ENCODE measurements around the gene UHMK1.
A peak's percentile ranks its signal among the peaks of the same experiment; 100 is the strongest.
"Not testable (repeated sequence)": the region's sequence is repeated elsewhere in the genome, so short reads cannot be mapped to it uniquely, and the experiment has no call there.

Gene UHMK1, protein sequence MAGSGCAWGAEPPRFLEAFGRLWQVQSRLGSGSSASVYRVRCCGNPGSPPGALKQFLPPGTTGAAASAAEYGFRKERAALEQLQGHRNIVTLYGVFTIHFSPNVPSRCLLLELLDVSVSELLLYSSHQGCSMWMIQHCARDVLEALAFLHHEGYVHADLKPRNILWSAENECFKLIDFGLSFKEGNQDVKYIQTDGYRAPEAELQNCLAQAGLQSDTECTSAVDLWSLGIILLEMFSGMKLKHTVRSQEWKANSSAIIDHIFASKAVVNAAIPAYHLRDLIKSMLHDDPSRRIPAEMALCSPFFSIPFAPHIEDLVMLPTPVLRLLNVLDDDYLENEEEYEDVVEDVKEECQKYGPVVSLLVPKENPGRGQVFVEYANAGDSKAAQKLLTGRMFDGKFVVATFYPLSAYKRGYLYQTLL

DNA sequence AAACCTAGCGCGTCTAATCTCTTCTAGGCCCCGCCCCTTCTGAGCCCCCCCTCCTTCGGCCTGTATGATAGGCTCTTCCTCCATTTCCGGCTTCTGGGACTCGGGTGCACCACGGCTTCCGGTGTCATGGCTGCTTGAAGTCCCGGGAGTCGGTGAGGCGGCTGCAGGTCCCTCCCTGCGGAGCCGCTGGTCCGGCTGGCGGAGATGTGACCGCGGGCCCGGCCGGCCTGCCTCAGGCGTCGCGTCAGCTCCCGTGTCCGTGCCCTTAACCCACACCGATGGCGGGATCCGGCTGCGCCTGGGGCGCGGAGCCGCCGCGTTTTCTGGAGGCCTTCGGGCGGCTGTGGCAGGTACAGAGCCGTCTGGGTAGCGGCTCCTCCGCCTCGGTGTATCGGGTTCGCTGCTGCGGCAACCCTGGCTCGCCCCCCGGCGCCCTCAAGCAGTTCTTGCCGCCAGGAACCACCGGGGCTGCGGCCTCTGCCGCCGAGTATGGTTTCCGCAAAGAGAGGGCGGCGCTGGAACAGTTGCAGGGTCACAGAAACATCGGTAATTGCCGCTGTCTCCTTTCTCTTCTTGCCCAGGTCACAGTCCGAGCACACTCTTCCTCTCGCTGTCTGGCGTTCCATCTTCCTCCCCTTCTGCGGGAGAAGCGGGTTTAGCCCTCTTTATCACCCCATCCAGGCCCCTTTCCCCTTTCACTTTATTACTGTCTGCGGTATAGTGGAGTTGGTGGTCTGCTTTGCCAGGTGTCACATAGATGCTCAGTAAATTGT, at the start of gene UHMK1:
Gene UHMK1 (plus strand): TSS at position 96 of the 773 bp plus-strand sequence. CDS start 183 bp downstream, at position 279.
- peak; percentile 85 for DNase-seq (ENCODE audit: low read depth)

GRCh38 chr1:162454361-162454760, 43.3 kb upstream of the UHMK1 start:
- not testable (repeated sequence) for DNase-seq (ENCODE audit: low read depth)

- no peak for DNase-seq (ENCODE audit: low read depth)
Observed at GRCh38 chr1:162456323-162456722, 41.3 kb upstream of the UHMK1 start.

DNA sequence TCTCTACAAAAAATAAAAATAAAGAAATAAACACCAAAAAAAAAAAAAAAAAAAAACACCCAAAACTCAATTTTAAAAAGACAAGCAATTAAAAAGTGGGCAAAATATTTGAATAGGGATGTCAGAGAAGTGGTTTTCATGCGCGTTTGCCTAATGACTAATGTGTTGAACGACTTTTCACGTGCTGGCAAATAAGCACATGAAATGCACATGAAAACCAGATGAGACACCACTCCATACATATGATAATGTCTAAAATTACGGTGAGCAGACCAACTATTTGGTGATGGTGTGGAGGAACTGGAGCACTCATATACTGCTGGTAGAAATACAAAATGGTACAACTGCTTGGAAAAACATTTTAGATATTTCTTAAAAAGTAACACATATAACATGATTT, 39.4 kb upstream of the UHMK1 start:
- no peak for DNase-seq (ENCODE audit: low read depth)

DNA sequence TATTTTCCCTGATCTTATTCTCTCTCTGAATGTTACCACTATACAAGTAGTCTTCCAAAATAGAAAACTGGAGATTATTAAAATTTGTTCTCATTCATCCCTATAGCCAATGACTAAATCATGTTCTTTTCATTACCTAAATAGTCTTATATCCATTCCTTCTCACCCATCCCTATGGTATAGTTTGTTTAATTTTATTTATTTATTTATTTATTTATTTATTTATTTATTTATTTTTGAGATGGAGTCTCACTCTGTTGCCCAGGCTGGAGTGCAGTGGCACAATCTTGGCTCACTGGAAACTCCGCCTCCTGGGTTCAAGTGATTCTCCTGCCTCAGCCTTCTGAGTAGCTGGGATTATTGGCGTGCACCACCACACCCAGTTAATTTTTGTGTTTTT, 35.2 kb upstream of the UHMK1 start:
- DNase-seq (ENCODE audit: low read depth), result not testable (repeated sequence)

DNA sequence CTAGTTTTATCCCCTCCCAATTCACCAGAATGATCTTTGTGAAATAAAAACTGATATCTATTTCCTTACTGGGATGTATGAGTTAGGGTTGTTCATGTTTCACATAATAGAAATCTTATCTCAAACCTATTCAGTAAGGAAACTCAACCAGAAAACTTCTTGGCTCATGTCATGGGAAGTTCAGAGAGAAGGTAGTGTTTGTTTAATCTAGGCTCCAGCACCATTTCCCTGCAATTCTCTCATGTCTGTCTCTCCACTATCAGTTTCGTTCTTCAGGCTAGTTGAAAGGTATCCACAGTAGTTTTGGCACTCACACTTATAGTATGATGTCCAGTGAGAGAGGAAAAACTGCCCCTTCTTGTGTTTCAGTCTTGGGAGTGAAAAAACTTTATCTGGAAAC, 34.6 kb upstream of the UHMK1 start:
- no peak for DNase-seq (ENCODE audit: low read depth)

- no peak for DNase-seq (ENCODE audit: low read depth)
Observed at GRCh38 chr1:162466797-162467196, 30.8 kb upstream of the UHMK1 start.

DNA sequence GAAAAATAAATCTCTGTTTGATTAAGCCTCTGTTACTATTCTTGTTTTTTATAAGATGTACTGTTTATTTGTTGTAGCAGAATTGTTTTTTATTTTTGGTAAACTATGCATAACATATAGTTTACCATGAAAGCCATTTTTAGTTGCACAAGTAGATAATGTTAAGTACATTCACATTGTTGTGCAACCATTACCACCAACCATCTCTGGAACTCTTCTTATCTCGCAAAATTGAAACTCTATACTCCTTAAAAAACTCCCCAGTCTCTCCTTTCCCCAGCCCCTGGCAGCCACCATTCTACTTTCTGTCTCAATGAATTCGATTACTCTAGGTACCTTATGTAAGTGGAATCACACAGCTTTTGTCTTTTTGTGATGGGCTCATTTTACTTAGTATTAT, 27.4 kb upstream of the UHMK1 start:
- DNase-seq (ENCODE audit: low read depth), result no peak

DNA sequence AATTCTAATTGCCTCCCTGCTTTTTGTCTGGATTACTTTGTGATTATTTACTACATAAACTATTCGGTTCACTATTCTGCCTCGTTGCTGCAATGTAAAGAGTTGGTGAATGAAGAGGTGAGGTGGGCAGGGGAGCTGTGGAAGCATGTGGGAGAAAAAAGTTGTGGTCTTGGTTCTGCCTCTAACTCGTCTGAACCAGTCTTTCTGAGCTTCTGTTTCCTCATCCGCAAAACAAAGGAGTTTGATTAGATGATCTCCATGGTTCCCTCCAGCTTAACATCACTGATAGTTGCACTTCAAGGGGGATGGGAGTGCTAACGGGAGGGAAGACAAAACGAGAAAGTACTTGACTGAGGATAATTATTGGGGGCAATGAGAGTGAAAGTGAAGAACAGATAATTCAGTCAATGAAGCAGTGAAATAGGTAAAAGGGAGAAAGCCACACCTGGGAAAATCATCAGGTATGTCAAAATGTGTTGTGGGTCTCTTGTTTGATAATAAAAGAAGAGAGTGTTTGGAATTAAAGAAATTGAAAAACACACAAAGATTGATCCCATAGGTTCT, 26.2 kb upstream of the UHMK1 start:
- DNase-seq (ENCODE audit: low read depth), result no peak

DNA sequence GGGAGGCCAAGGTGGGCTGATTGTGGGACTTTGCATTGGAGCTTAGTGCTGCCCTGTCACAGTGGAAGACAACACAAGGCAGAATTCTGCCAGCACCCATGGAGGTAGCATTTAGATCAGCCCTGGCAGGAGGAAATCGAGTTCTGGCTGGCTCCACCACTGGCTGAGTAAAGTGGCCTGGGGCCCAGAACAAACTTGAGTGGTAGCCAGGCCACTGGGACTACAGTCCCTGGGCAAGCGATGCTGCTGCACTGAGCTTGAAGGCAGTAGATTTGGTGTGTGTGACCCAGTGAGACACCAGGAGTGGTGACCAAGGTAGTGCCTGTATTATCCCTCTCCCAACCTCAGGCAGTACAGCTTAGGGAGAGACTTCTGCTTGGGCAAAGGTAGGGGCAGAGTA, 22.5 kb upstream of the UHMK1 start:
- no peak for DNase-seq (ENCODE audit: low read depth)

- DNase-seq (ENCODE audit: low read depth), result no peak
Observed at GRCh38 chr1:162475539-162476185, 22.0 kb upstream of the UHMK1 start.

DNA sequence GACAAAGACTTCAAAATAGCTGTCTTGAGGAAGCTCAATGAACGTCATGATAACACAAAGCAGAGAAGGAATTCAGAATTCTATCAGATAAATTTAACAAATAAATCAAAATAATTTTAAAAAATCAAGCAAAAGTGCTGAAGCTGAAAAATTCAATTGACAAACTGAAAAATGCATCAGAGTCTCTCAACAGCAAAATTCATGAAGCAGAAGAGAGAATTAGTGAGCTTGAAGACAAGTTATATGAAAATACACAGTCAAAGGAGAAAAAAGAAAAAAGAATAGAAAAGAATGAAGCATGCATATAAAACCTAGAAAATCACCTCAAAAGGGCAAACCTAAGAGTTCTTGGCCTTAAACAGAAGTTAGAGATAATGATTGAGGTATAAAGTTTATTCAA, 21.0 kb upstream of the UHMK1 start:
- DNase-seq (ENCODE audit: low read depth), result no peak

- DNase-seq (ENCODE audit: low read depth), result no peak
Observed at GRCh38 chr1:162485236-162485635, 12.4 kb upstream of the UHMK1 start.

DNA sequence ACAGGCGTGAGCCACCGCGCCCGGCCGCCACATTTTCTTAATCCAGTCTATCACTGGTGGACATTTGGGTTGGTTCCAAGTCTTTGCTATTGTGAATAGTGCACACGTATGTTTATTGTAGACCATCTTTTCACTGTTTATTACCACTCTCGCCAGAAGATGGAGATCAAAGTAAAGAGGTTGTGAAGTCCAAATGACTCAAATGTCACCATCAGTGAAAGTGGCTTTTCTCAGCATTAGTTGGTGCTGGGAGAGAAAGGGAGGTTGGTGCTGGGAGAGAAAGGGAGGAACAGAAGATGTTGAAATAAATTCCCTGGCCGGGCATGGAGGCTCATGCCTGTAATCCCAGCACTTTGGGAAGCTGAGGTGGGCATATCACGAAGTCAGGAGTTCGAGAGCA, 10.4 kb upstream of the UHMK1 start:
- DNase-seq (ENCODE audit: low read depth), result no peak

- no peak for DNase-seq (ENCODE audit: low read depth)
Observed at GRCh38 chr1:162488219-162488618, 9.4 kb upstream of the UHMK1 start.

DNA sequence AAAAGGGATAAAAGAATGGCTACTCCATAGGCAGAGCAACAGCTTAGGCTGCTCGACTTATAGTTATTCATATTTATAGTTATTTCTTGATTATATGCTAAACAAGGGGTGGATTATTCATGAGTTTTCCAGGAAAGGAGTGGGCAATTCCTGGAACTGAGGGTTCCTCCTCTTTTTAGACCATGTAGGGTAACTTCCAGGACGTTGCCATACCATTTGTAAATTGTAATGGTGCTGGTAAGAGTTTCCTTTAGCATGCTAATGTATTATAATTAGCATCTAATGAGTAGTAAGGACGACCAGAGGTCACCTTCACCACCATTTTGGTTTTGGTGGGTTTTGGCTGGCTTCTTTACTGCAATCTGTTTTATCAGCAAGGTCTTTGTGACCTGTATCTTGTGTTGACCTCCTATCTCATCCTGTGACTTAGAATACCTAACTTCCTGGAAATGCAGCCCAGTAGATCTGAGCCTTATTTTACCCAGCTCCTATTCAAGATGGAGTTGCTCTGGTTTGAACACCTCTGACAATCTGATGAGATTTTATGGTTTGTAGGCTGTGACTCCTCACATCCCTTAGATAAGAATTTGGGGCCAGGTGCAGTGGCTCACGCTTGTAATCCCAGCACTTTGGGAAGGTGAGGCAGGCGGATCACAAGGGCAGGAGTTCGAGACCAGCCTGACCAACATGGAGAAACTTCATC, 1.9 kb upstream of the UHMK1 start:
- not testable (repeated sequence) for DNase-seq (ENCODE audit: low read depth)

GRCh38 chr1:162497104-162497722, 405 bp upstream of the UHMK1 start:
- no peak for DNase-seq (ENCODE audit: low read depth)

DNA sequence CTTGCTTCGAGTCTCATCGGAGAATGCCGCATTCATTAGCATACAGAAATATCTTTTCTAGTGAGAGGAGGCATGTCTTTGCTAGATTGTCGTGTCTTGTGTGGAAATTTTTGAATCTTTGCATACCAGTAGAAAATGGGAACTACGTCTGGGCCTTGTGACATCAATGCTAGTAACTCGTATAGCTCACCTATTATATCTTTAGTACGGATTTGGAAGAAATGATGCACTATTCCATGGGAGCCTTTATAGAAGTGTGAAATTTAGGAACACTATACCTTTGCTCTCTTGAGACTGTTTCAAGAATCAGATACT, 835 bp downstream of the UHMK1 start:
- DNase-seq (ENCODE audit: low read depth), result no peak

- no peak for DNase-seq (ENCODE audit: low read depth)
Observed at GRCh38 chr1:162500805-162501204, 3.2 kb downstream of the UHMK1 start.

DNA sequence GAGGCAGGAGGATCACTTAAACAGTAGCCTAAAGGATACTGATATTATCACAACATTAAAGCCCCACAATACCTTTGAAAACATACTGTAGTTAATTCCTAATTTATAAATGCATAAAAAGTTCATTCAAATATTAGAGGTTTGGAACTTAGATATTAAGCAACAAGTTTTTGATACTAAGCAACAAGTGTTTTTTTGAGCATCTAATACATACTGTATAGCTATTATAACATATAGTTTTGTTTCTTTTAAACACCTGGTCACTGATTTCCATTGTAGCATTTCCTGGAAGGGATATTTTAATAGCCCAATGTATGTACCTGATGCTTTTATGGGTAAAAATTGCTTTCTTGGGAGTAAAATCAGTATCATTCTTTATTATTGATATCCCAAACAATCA, 4.5 kb downstream of the UHMK1 start:
- DNase-seq (ENCODE audit: low read depth), result no peak

DNA sequence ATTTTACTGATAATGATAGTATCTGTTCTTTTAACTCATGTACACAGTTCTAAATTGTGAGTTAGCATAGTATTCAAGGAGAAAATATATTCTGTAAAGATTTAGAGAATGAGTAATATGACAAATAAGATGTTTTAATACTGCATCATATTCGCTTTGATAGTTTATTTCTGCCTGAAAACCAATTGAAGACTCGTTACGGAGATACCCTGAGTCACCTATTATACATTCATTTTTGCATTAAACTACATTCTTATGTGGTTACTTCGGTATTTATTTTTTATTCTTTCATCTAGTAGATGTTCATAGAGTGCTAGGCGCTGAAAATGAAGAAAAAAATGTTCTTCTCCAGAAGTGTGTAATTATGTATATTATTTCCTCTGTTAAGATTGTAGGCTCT, 5.3 kb downstream of the UHMK1 start:
- no peak for DNase-seq (ENCODE audit: low read depth)

GRCh38 chr1:162527314-162527713, 29.7 kb downstream of the UHMK1 start:
- no peak for DNase-seq (ENCODE audit: low read depth)
